Measurements from ENCODE around the gene CMTM8. TPM values are rescaled to one million over a fixed set of nuclear protein-coding genes. Genes with fewer than 3 reads are reported as not detected.
A peak's percentile ranks its signal among the peaks of the same experiment; 100 is the strongest.

The CMTM8 gene
- total RNA-seq, 1 donor from 2014 or later = 5.7 TPM

- peaks cover 16% of the 10 kb centered on the region for H3K4me1 ChIP-seq
- peaks cover 4% of the 10 kb centered on the region for H3K27me3 ChIP-seq (ENCODE audit: low read depth)
- TF ChIP-seq, protein P1, sequence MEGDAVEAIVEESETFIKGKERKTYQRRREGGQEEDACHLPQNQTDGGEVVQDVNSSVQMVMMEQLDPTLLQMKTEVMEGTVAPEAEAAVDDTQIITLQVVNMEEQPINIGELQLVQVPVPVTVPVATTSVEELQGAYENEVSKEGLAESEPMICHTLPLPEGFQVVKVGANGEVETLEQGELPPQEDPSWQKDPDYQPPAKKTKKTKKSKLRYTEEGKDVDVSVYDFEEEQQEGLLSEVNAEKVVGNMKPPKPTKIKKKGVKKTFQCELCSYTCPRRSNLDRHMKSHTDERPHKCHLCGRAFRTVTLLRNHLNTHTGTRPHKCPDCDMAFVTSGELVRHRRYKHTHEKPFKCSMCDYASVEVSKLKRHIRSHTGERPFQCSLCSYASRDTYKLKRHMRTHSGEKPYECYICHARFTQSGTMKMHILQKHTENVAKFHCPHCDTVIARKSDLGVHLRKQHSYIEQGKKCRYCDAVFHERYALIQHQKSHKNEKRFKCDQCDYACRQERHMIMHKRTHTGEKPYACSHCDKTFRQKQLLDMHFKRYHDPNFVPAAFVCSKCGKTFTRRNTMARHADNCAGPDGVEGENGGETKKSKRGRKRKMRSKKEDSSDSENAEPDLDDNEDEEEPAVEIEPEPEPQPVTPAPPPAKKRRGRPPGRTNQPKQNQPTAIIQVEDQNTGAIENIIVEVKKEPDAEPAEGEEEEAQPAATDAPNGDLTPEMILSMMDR (IDR thresholded peaks at IDR 0.05; ENCODE audit: borderline replicate concordance) = no peak
- no peaks in the 10 kb centered on the region for H3K9me3 ChIP-seq (replicated peaks)
- H3K27ac ChIP-seq (replicated peaks) = no peak overlapping the region
- no peak for DNase-seq
- H3K4me3 ChIP-seq = no peak overlapping the region
- intact Hi-C loops (cut with micrococcal nuclease) = no loop called here
- no peaks in the 10 kb centered on the region for H3K36me3 ChIP-seq
Observed at GRCh38 chr3:32274306-32274705, 35.8 kb downstream of the CMTM8 start.

GRCh38 chr3:32275506-32275905 lies 37.0 kb downstream of the CMTM8 start:
- no peaks in the 10 kb centered on the region for H3K36me3 ChIP-seq
- peak overlapping the region; percentile 9 for H3K27ac ChIP-seq (replicated peaks)
- no peaks in the 10 kb centered on the region for H3K9me3 ChIP-seq (replicated peaks)
- intact Hi-C loops (cut with micrococcal nuclease) = no loop called here
- no peak overlapping the region for H3K4me3 ChIP-seq
- DNase-seq = no peak
- TF ChIP-seq, protein P1 (IDR thresholded peaks at IDR 0.05; ENCODE audit: borderline replicate concordance) = no peak
- H3K4me1 ChIP-seq = peaks cover 20% of the 10 kb centered on the region
- peaks cover 4% of the 10 kb centered on the region for H3K27me3 ChIP-seq (ENCODE audit: low read depth)

DNA sequence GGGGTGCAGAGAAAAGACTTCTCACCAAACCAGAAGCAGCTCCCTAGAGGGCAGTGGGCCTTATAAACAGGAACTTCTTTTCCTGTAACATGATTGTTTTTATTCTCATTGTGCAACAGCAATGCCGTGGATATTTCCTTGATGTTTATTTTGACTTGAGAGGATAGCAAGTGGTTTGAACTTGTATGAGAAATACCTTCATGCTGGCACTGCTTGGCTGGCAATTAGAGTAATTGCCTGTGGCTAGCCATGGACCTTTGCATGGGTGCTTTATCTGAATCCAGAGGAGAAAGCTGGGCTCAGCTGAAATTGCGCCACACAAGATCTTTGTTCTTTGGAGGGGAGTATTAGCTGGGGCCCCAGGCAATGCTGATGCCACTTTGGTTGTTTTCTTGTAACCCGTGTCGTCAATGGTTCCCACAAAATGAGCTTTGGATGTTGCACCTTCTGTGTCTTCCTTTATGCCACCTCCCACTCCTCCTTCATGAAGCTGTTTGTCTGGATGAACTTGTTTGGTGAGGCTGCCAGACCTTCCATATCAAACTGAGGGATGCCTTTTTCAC lies 37.9 kb downstream of the CMTM8 start:
- intact Hi-C loops (cut with micrococcal nuclease) = no loop called here

DNA sequence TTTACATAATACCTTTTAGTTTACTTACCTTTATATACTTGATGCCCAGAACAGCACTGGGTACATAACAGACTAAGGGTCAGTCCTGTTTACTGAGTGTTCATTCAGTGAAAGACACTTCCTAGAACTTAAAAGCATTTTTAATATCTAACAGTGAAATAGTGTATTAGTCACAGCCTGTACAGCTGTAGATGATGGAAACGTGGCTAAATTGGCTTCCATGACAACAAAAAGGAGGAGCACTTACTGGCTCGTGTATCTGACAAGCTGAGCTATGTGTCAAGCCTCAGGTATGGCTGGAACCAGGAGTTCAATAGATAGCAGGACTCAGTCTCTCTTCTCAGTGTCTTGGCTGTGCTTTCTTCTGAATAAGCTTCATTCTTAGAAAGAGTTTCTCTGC lies 40.2 kb downstream of the CMTM8 start:
- TF ChIP-seq, protein P1 (IDR thresholded peaks at IDR 0.05; ENCODE audit: borderline replicate concordance) = no peak
- peaks cover 4% of the 10 kb centered on the region for H3K27me3 ChIP-seq (ENCODE audit: low read depth)
- H3K9me3 ChIP-seq (replicated peaks) = no peaks in the 10 kb centered on the region
- no peaks in the 10 kb centered on the region for H3K36me3 ChIP-seq
- intact Hi-C loops (cut with micrococcal nuclease) = no loop called here
- no peak for DNase-seq
- H3K4me3 ChIP-seq = no peak overlapping the region
- no peak overlapping the region for H3K27ac ChIP-seq (replicated peaks)
- peaks cover 44% of the 10 kb centered on the region for H3K4me1 ChIP-seq

More for the DNA sequence above, 37.9 kb downstream of the CMTM8 start:
- H3K27ac ChIP-seq (replicated peaks) = peak overlapping the region; percentile 9
- H3K4me3 ChIP-seq = no peak overlapping the region
- DNase-seq = no peak
- no peaks in the 10 kb centered on the region for H3K36me3 ChIP-seq
- H3K4me1 ChIP-seq = peaks cover 20% of the 10 kb centered on the region
- TF ChIP-seq, protein P1 (IDR thresholded peaks at IDR 0.05; ENCODE audit: borderline replicate concordance) = no peak
- no peaks in the 10 kb centered on the region for H3K9me3 ChIP-seq (replicated peaks)
- peaks cover 4% of the 10 kb centered on the region for H3K27me3 ChIP-seq (ENCODE audit: low read depth)

GRCh38 chr3:32280262-32280910 lies 41.9 kb downstream of the CMTM8 start:
- Histone ChIP-seq H3K4me1 (peaks cover 60% of the 10 kb centered on the region), H3K9me3 (replicated peaks) (no peaks in the 10 kb centered on the region), H3K27me3 (ENCODE audit: low read depth) (peaks cover 4% of the 10 kb centered on the region), H3K27ac (replicated peaks) (no peak overlapping the region), H3K36me3 (no peaks in the 10 kb centered on the region), H3K4me3 (no peak overlapping the region)
- intact Hi-C loops (cut with micrococcal nuclease) = no loop called here
- DNase-seq = no peak
- TF ChIP-seq, protein P1 (IDR thresholded peaks at IDR 0.05; ENCODE audit: borderline replicate concordance) = no peak

Data from left ventricle myocardium inferior (tissue), 1 donor.